Testis (tissue), 3 donors: ENCODE measurements around the gene MAB21L3. TPM values are rescaled to one million over a fixed set of nuclear protein-coding genes. Genes with fewer than 3 reads are reported as not detected.

Experiments used
- DNase-seq: peaks from one replicate; pipeline ENCODE4 v3.0.0-alpha.2; 2019
- H3K27ac ChIP-seq, 2 donors: fragments of 200-600 bp; sonication (generic); one replicate each; pipeline ENCODE4 v1.5.1; 2019
- H3K27me3 ChIP-seq: fragments of 200-600 bp; sonication (generic); one replicate; pipeline ENCODE4 v1.5.1; 2019
- H3K36me3 ChIP-seq: fragments of 200-600 bp; sonication (generic); one replicate; pipeline ENCODE4 v1.5.1; 2017; ENCODE audit warnings: low read depth; ENCODE audit errors: missing control alignments
- H3K4me1 ChIP-seq: fragments of 200-600 bp; sonication (generic); one replicate; pipeline ENCODE4 v1.5.1; 2019
- H3K4me3 ChIP-seq, 2 donors: fragments of 200-600 bp; sonication (generic); one replicate each; pipeline ENCODE4 v1.5.1; 2017 to 2019
- H3K9me3 ChIP-seq: fragments of 200-600 bp; sonication (generic); one replicate; pipeline ENCODE4 v1.5.1; 2017
- POLR2A ChIP-seq: fragments of 450-650 bp; IDR thresholded peaks from one replicate; pipeline ENCODE4 v1.6.1; 2017; ENCODE audit warnings: antibody characterized with exemption, mild to moderate bottlenecking, moderate library complexity
- WGBS, 2 donors: methylation state at CpG; one replicate each; pipeline ENCODE4 v1.1.5; 2018; 5-methylcytosine and 5-hydroxymethylcytosine counted together
- intact Hi-C: fragments of 100-400 bp; cut with DNase I; formaldehyde crosslinking; loops from one replicate; pipeline ENCODE4 v1.15.1; 2023; ENCODE audit warnings: low total_unique reads
- polyA plus RNA-seq: library from polyadenylated mRNA; stranded (reverse); fragments of 350-450 nt; fragmentation: Illumina TruSeq; extraction: RNeasy Lipid Tissue Mini Kit (QIAGEN cat#74804); gene quantifications from one replicate; pipeline ENCODE4 v1.2.3, GENCODE V29; 2014; ENCODE audit warnings: low read depth, low replicate concordance; ENCODE audit not compliant: insufficient read depth
- total RNA-seq, 2 donors: library from RNA; depleted of rRNA; stranded (reverse); fragments of >200 nt; gene quantifications; one replicate each; pipeline ENCODE4 v1.2.3, GENCODE V29; 2016
- TF ChIP-seq, protein P1 (sequence below), 3 experiments: fragments of 450-650 bp in 2 of 3; fragments of 200-600 bp in 1 of 3; sonication (generic) in 1 of 3; IDR thresholded peaks; one replicate each; pipeline ENCODE4 v1.5.1; 2016 to 2019; ENCODE audit warnings: antibody characterized with exemption in 3 of 3, mild to moderate bottlenecking in 2 of 3, moderate library complexity in 1 of 3

The MAB21L3 gene
- total and polyA plus RNA-seq, 3 donors from 2014 or later, result 0.37 to 3.8 (median 1.8) TPM

- TF ChIP-seq, protein P1, sequence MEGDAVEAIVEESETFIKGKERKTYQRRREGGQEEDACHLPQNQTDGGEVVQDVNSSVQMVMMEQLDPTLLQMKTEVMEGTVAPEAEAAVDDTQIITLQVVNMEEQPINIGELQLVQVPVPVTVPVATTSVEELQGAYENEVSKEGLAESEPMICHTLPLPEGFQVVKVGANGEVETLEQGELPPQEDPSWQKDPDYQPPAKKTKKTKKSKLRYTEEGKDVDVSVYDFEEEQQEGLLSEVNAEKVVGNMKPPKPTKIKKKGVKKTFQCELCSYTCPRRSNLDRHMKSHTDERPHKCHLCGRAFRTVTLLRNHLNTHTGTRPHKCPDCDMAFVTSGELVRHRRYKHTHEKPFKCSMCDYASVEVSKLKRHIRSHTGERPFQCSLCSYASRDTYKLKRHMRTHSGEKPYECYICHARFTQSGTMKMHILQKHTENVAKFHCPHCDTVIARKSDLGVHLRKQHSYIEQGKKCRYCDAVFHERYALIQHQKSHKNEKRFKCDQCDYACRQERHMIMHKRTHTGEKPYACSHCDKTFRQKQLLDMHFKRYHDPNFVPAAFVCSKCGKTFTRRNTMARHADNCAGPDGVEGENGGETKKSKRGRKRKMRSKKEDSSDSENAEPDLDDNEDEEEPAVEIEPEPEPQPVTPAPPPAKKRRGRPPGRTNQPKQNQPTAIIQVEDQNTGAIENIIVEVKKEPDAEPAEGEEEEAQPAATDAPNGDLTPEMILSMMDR (IDR thresholded peaks at IDR 0.05), result no peak
- TF ChIP-seq POLR2A, result no peak
- no peak for DNase-seq
- Histone ChIP-seq H3K4me3 (no peak overlapping the region), H3K36me3 (no peaks in the 10 kb centered on the region), H3K4me1 (no peaks in the 10 kb centered on the region), H3K9me3 (no peaks in the 10 kb centered on the region), H3K27me3 (no peaks in the 10 kb centered on the region), H3K27ac (no peak overlapping the region)
- intact Hi-C loops, result no loop called here
- 87 to 94% methylated on average over 4 of the region's 4 CpGs for WGBS, 2 donors
Measured at GRCh38 chr1:116157096-116157495, 45.9 kb downstream of the MAB21L3 start.

DNA sequence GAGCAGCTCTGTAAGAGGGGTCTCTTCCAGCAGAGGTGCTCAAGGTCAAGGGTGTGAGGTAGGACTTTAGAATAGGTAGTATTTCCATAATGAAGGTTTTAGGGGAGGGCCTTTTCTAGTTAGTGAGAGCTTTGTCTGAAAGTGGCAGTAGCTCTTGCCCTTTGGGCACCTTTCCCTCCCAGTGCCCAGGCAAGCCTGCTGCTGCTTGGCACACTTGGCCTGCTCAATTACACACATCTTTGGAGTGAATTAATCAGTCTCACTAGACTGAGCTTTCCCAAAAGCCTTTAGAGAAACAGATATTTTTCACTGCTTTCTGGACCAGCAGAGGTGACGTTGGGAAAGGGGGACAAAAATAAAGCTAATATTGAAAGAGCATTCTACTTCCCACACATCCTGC, 48.0 kb downstream of the MAB21L3 start:
- TF ChIP-seq, protein P1 (IDR thresholded peaks at IDR 0.05), result no peak
- no peak for TF ChIP-seq POLR2A
- Histone ChIP-seq H3K4me1 (peaks cover 3% of the 10 kb centered on the region), H3K4me3 (no peak overlapping the region), H3K27me3 (no peaks in the 10 kb centered on the region), H3K9me3 (no peaks in the 10 kb centered on the region), H3K36me3 (no peaks in the 10 kb centered on the region), H3K27ac (no peak overlapping the region)
- DNase-seq, result no peak
- WGBS, 2 donors, result 69 to 79% methylated on average over 1 of the region's 1 CpG
- intact Hi-C loops, result no loop called here

- Histone ChIP-seq H3K27ac (no peak overlapping the region), H3K4me3 (no peak overlapping the region), H3K4me1 (peaks cover 7% of the 10 kb centered on the region), H3K27me3 (no peaks in the 10 kb centered on the region), H3K9me3 (no peaks in the 10 kb centered on the region), H3K36me3 (no peaks in the 10 kb centered on the region)
- WGBS, 2 donors, result 75 to 76% methylated on average over 1 of the region's 1 CpG
- DNase-seq, result no peak
- intact Hi-C loops, result no loop called here
- TF ChIP-seq POLR2A, result no peak
- TF ChIP-seq, protein P1 (IDR thresholded peaks at IDR 0.05), result no peak
Measured at GRCh38 chr1:116159611-116160010, 48.4 kb downstream of the MAB21L3 start.

- Histone ChIP-seq H3K9me3 (no peaks in the 10 kb centered on the region), H3K27ac (no peak overlapping the region), H3K36me3 (no peaks in the 10 kb centered on the region), H3K27me3 (no peaks in the 10 kb centered on the region), H3K4me1 (peaks cover 16% of the 10 kb centered on the region), H3K4me3 (no peak overlapping the region)
- intact Hi-C loops, result no loop called here
- WGBS, 2 donors, result 88 to 89% methylated on average over 2 of the region's 2 CpGs
- no peak for DNase-seq
- no peak for TF ChIP-seq POLR2A
- TF ChIP-seq, protein P1 (IDR thresholded peaks at IDR 0.05), result no peak
Measured at GRCh38 chr1:116161390-116161789, 50.2 kb downstream of the MAB21L3 start.

DNA sequence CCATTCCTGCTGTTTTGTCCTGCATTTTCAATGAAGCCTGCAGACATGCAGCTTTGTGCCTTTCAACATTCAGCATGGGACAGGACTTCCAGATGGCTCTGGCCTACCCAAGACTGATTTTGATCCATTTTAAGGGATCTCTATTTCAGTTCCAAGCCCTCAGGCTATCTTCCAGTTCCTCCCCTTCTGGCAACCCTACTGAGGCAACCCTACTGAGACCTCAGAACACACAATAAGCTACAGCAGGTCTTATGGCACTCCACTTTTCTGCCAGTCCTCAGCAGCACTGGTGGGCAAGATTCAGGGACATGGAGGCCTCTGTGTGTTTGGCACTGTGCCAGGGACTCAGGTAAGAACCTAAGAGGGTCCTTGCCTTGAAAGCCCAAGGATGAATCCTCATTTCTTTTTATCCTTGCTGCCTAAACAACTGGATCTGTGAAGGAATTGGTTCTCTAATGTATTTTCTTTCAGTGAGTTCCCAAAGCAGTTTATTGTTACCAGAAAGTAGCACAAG, 50.7 kb downstream of the MAB21L3 start:
- Histone ChIP-seq H3K9me3 (no peaks in the 10 kb centered on the region), H3K4me1 (peaks cover 16% of the 10 kb centered on the region), H3K36me3 (no peaks in the 10 kb centered on the region), H3K27ac (no peak overlapping the region), H3K27me3 (no peaks in the 10 kb centered on the region), H3K4me3 (no peak overlapping the region)
- TF ChIP-seq, protein P1 (IDR thresholded peaks at IDR 0.05), result no peak
- no peak for TF ChIP-seq POLR2A
- intact Hi-C loops, result no loop called here
- DNase-seq, result no peak
